HL-60/S4 treated with phorbol 12-myristate 13-acetate at 8.2 ng/mL for 4 days and 3 days (cell line): ENCODE measurements around the gene SOX18.

ENCODE experiments used
- in situ Hi-C: fragments of 300-500 bp; cut with MboI; formaldehyde crosslinking; loops from 2 replicates; pipeline ENCODE4 v1.15.0; 2022; ENCODE audit warnings: low sequenced_read_pairs

Gene SOX18

DNA sequence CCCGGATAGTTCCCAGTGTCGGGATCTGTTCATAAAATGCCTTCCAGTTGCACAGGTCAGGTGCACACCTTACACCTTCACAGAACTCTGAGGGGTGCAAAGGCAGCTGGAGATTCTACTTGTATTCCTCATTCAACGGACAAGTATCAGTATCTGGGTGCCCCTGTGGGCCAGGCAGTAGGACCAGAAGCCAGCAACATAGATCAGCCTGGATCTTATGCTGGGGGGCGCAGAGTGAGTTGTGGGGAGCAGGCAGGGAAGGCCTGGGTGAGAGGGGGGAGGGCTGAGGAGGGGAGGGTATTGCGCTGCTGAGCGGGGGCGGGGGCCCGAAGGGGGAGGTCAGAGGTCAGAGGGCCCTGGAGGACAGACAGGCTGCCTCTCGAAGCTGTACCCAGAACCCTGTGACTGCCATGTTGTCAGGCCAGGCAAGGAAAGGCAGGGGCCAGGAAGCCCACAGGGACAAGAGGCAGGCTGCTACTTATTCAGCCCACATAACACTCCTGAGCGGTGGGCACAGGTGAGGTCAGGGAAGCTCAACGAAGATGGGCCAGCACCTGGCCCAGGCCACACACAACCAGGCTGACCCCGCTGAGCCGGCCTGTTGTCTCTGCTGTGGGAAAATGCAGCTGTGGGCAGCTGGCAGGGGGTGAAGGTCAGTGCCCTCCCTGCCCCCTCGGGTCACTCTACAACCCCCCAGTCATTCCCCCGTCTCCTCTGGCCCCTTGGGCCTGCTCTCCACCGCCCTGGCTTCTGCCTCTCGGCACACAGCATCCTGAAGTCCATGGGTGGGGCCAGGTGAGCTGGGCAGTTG is 31.6 kb upstream of the SOX18 start:
- in situ Hi-C loops = no loop called here

DNA sequence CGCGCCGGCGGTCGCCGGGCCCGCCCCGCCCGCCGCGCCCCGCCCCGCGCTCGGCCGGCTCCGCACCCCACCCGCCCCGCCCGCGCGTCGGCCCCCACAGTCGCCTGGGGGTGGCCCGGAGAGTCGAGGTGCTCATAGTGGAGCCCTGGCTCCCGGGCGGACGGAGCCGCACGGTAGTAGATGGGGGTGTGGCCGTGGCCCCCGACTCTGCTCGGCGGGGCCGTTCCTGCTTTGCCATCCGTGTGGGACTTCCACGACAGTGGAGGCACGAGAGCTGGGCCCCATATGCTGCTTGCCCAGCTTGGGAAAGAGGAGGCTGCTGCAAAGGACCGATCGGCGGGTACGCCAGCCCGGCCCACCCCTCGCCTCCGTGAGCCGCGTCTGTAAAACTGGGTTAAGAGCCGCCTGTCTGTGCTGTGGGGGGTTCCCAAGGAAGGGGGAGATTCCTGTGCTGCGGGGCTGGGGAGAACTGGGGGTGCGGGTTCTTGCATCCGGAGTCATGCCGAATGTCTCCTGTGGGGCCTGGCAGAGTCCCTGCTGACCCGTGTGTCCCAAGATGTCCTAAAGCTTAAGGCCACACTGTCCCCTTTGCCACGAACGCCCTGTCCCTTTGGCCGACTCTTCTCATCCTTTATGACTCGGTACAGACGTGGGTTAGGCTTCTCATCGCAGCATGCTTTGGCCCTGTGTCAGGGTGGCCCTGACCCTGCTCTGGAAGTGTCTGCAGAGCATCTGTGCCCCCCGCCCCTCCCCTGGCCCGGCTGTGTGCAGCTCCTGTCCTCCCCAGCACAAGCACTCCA is 30.8 kb upstream of the SOX18 start, which contains the start of gene OPRL1:
OPRL1 (plus strand) TSS at position 70 of the 800 bp plus-strand sequence. CDS start 12,639 bp downstream, outside the sequence.
- in situ Hi-C loops = no loop called here

DNA sequence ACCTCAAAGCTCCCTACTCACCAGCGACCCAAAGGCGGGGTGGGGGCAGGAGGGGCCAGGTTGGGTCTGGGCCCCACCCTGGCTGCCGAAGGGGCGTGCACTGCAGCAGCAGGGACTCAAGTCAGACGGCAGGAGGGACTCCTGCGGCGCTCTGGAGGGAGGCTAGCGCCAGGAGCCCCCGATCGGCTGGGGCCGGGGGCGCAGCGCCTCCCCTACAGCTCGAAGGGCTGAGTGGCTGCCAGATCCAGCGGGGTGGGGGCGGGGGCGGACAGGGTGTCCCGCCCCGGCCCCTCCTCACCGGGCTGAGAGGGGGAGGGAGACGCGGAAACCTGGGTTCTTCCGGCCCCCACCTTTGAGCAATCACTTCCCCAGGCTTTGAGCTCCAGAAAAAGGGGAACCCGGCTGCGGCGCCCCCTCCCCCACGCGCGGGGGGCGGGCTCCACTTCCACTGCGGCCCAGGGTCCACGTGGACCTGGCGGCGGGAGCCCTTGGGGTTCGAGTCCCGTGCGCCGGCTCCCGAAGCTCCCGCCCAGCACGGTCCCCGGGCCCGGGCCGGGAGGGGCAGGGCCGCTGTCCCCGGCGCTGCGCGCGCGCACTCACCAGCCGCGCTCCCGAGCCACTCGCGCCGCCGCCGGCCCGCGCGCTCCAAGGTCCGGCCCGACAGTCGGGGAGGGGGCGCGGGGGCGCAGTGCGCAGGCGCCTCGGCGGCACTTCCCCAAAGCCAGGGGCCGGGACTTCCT is 30.0 kb upstream of the SOX18 start, which contains the start of gene RGS19:
RGS19 (minus strand) TSS at position 246 of the 740 bp plus-strand sequence. CDS start 2,632 bp downstream, outside the sequence.
- in situ Hi-C loops = no loop called here

DNA sequence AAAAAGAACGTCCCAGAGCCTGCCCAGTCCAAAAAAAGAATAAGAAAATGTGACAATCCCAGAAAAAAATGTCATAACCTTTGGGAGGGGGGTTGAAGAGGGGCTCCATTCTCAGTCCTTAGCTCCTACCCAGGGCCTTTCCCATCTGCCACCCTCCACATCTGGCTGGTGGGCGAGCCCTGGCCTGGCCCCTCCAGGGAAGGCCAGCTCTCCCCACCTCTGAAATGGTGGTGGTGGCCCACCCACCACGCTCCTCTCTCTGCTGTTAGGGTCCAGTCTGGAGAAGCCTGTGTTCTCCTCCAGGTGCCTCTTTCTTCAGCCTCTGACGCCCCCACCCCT is 29.5 kb upstream of the SOX18 start:
- in situ Hi-C loops = no loop called here

DNA sequence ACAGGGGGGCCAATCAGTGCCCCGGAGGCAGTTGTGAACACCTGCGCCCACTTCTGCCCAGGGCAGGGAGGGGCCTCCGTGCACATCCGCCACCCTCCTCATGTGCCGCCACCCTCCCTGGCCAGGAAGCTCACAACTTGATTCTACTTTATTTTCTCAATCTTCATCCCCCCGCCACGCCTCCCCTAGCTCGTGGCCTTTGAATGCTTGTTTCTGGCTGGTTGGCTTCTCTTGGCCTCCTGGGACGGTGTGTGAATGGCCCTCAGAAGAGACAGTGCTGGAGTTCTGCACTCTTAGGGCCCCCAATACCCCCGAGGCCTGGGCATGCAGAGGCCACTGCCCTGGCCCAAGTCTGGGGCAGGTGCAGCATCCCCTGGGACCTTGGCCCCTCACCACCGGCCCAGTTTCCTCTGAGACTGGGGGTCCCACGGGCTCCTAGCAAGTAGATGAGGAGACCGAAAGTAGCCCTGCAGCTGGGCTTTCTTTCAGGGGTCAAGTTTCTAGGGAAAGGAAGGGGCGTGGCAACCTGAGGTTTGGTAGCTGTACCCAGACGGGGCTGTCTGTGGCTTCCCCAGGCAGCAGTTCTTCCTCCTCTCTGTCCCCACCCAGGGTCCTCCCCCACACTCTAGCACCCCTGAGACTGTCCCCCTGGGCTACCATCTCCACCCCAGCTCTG is 28.6 kb upstream of the SOX18 start:
- in situ Hi-C loops = no loop called here

DNA sequence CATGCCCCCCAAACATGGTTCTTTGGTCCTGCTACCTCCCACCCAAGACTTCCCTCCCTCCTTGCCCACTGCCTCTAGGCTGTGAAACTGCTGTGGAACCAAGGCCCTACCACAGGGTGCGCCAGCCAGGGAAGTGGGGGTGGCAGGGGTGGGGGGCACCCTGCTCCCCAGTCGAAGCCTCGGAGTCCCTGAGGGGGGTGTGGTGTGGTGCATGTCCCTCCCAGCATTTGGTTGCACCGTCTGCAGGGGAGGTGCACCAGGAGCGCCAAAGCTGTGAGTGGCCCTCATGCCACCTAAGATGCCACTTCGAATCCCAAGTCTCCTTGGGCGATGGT is 28.1 kb upstream of the SOX18 start:
- in situ Hi-C loops = no loop called here

DNA sequence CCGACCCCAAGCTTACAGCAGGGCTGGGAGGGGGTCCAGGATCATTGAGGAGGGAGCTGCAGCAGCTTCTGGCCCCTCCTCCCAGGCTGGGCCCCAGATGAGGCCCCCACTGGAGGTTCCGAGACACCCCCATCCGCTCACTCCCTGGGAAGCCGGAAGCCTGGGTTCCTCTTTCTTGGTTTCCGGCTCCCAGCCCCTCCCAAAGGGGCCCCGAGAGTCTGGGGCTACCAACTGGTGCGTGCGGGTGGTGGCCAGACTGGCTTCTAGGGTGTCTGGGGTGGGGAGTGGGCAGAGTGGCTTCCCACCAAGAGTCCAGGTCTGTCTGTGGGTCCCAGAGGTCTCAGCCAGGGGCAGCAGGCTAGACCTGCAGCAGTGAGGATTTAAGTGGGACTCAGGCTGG is 27.7 kb upstream of the SOX18 start:
- in situ Hi-C loops = no loop called here

DNA sequence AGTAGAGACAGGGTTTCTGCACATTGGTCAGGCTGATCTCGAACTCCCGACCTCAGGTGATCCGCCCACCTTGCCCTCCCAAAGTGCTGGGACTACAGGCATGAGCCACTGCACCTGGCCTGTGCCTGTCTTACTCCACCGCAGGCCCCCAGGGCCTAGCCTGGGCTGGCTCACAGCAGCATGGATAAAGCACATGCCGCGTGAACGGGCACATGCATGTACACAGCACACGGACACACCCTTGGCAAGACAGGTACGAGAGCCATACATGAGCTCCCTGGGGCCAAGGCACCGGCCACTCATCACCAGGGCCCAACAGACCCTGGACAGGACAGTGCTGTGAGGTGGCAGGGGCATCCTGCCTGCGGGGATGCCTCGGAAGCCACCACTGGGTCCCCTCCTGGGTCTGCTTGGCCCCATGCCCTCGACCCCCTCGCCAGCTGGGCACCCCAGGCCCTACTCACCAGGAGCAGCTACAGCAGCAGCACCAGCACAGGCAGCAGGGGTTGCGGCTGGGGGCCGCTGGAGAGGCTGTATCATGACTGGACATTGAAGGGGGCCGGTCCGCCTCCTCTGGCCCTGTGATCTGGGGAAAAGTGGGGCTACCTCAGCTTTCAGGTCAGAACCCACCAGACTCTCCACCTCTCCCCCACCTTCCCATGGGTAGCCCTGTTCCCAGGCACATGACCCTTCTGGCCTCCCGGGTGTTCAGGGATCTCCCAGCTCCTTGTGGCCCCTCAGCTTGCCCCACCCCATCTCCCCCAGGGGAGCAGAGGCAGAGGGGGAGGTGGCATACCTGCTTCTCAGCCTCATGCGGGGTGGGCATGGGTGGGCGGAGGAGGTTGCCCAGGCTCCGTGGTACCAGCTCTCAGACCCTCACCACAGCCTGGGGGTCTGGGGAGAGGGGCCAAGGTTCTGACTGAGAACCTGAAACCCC is 26.9 kb upstream of the SOX18 start:
- in situ Hi-C loops = no loop called here

DNA sequence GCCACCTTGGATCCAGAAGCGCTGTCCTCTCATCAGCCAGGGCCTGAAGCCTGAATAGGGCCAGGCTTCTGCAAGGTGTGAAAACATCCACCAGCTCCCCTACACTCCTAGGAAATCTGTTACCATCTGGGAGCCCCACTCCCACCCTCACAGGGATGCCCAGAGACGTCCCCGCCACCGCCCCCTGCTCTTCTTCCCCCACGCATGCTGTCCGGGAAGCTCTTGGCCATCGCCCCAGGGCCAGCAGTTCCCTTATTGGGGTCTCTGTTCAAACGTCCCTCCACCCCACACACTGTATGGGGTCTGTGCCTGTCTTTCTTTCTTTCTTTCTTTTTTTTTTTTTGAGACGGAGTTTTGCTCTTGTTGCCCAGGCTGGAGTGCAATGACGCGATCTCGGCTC is 26.1 kb upstream of the SOX18 start:
- in situ Hi-C loops = no loop called here

DNA sequence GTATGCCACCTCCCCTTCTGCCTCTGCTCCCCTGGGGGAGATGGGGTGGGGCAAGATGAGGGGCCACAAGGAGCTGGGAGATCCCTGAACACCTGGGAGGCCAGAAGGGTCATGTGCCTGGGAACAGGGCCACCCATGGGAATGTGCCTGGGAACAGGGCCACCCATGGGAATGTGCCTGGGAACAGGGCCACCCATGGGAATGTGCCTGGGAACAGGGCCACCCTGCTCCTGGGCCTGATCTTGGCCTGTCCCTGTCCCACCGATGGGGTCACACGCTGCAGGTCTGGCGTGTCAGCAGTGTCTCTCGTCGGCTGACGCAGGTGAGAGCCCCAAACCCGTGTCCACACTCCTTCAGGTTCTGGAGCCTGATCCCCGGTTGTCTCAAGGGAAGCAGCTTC is 25.5 kb upstream of the SOX18 start:
- in situ Hi-C loops = no loop called here

DNA sequence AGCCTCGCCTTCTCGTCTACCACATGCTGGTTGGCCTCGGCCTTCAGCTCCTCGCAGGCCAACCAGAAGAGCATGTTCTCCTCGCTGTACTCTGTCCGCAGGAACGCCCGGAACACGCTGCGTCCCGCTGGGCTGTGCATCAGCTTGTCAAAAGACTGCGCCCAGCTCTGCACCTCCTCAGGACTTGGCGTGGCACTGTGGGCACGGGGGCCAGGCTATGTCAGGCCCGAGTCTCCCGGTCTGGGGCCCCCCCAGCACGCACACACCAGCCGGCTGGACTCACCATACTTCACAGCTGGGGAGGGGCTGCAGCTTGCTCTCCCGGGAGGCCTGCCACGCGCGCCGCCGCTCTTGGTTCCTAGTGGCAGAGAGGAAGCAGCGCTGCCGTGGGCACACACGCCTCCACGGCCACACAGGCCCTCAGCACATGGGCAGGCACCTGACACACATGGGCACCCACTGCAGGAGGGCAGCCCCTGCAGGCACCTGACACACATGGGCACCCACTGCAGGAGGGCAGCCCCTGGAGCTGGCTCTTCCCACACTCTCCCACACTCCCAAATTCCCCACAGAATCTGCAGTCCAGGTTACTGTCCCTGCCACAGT is 24.8 kb upstream of the SOX18 start:
- in situ Hi-C loops = no loop called here

DNA sequence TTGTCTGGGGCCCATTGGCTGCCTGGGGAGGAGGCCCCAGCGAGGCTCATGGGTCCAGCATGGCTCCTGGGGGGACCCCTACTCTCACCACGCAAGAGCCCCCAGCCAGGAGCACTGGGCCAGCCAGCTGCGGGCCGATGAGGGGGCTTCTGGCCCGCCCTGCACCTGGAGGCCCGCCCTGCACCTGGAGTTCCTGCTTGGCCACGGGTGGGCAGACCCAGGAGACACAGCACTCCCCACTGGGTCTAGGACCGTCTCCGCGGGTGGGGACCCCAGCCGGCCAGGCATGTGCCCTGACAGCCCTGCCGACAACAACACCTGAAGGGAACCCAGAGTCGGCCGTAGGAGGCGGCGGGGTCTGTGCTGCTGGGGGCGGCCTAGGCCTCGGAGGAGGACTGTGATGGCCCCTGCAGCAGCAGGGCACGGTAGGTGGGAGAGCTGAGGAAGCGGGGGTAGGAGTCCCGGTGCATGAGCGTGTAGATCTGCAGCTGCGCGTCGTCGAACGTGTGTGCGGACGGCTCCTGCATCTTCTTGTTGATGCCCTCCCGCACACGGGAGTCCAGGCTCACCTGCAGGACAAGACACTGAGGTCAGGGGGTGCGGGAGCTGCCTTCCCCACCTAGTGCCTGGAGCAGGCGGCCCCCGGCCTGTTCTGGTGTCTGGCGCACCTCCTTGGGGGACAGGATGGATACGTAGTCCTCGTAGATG is 24.2 kb upstream of the SOX18 start:
- in situ Hi-C loops = no loop called here

DNA sequence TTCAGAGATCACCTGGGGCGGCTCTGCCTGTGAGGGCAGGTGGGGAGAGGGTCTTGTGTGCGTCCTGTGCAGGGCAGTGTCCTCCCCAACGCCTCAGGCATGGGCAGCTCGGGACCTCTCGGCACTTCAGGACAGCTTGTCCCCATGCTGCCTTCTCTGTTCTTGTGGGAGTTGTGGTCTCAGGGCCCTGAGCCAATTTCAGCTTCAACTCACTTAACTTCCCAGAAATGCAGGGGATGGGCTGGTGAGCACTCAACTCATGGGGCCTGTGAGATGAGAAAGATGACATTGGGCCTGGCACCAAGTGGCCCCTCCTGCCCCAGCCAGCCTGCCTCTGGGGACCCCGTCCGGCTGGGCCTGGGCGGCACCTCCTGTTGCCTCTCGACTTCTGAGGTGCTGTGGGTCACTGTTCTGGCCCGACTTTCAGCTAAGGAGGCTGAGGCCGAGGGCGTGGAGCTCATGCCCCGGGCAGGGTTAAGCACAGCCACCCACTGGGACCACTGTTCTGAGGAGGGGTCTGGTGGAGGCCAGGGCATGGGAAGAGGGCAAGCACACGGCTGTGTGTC is 23.1 kb upstream of the SOX18 start:
- in situ Hi-C loops = no loop called here

DNA sequence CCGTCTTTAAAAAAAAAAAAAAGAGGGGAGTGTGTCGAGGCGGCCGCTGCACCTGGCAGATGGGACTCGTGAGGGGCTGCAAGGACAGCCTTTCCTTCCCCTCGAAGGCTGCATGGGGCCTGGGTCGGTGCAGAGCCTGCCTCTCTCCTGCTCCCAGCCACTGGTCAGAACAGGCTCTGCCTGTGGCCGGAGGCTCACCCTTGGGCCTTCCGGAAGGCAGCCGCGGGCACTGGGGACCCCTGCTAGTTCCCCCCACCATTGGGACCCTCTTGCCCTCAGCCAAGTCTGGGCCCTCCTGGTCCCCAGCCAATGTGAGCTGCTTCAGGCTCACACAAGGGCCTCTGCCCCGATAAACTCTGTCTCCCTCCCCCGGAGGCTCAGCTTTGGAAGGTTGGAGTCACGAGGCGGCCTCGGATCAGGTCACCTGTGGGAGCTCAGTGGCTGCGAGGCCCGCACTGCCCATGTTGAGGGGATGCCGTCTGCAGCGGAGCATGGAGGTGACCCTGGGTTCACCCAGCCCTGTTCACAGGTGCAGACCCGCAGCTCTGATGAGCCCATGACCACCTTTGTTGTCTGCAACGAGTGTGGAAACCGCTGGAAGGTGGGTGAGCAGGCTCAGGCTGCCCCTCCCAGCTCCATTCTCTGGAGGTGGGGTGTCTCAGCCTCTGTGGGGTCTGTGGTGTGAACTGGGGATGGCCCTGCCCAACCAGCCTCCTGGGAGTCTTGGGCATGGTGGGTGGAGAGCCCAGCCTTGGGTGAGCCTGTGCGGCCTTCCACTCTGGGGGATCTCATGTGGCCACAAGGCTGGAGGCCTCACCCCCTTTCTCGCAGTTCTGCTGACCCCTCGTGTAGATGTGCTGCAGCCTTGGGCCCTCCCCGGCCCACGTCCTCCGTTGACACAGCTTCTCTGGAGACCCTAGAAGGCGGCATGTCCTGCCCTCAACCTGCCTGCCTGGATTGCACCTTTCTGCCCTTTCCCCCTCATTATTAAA is 22.2 kb upstream of the SOX18 start:
- in situ Hi-C loops = no loop called here

DNA sequence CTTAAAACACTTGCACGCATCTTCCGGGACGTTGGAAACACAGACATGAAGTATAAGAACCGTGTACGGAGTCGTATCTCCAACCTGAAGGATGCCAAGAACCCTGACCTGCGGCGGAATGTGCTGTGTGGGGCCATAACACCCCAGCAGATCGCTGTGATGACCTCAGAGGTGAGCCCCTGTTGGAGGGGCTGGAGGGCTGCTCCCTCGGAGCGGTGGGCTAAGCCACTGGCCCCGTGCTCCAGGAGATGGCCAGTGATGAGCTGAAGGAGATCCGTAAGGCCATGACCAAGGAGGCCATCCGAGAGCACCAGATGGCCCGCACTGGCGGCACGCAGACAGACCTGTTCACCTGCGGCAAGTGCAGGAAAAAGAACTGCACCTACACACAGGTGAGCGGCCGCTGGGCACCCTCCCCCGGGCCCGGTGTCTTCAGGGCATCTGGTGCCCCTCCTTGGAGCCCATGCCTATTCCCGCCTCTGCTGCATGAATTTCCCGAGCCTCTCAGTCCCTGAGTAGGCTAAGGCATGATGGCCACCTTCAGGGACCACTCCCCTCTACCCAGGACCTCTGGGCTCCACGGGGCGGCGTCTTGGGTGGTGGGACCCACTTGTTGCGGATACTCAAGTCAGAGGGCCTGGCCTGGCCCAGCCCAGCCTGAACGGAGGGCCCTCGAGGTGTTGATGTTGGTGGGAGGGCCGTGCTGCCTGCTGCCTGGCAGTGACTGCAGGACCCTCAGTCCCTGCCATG is 21.0 kb upstream of the SOX18 start:
- in situ Hi-C loops = no loop called here

DNA sequence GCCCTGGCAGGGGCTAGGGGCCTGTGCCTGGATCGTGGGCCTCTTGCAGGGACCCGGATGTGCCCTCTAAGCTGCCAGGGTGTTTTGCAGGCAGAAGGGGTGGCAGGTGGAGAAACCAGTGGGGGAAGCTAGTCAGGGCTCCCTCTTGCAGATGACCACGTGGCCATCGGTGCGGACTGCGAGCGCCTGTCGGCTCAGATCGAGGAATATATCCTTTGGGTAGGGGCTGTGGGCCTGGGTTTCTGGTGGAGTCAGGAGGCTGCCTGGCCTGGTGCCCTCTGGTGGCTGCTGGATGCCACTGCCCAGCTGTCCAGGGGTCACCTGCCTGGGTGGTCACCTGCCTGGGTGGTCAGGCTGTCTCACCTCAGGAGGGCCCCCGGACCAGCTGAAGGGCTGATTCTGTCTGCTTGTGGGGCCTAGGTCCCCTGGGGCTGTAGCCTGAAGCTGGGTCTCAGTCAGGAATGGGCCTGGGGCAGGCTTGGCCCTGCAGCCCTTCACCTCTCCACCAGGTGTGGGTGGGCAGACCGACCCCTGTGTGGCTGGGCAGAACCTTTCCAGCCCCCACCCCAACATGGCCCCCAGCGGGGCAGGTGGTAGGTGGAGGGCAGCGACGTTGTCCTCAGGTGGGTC is 20.3 kb upstream of the SOX18 start:
- in situ Hi-C loops = no loop called here
